ENCODE results near the gene C1RL.
"Not testable (repeated sequence)": the region's sequence is repeated elsewhere in the genome, so short reads cannot be mapped to it uniquely, and the experiment has no call there.

The C1RL gene

GRCh38 chr12:7114851-7115250 lies 5.8 kb upstream of the C1RL start:
- no peak for DNase-seq (ENCODE audit: low read depth)

GRCh38 chr12:7114008-7114407 lies 5.0 kb upstream of the C1RL start:
- no peak for DNase-seq (ENCODE audit: low read depth)

- DNase-seq (ENCODE audit: low read depth), result no peak
These were observed 4.4 kb upstream of the C1RL start for GRCh38 chr12:7113389-7113871.

GRCh38 chr12:7112041-7112440 lies 3.0 kb upstream of the C1RL start:
- DNase-seq (ENCODE audit: low read depth), result no peak

- no peak for DNase-seq (ENCODE audit: low read depth)
These were observed 1.6 kb upstream of the C1RL start for GRCh38 chr12:7110661-7111060.

- DNase-seq (ENCODE audit: low read depth), result no peak
These were observed 532 bp upstream of the C1RL start for GRCh38 chr12:7109572-7109920.

GRCh38 chr12:7108003-7108795 lies 815 bp downstream of the C1RL start:
- no peak for DNase-seq (ENCODE audit: low read depth)

- no peak for DNase-seq (ENCODE audit: low read depth)
These were observed 1.4 kb downstream of the C1RL start for GRCh38 chr12:7107636-7108002.

- DNase-seq (ENCODE audit: low read depth), result not testable (repeated sequence)
These were observed 1.8 kb downstream of the C1RL start for GRCh38 chr12:7107181-7107580.

- DNase-seq (ENCODE audit: low read depth), result no peak
These were observed 2.9 kb downstream of the C1RL start for GRCh38 chr12:7106082-7106481.

- no peak for DNase-seq (ENCODE audit: low read depth)
These were observed 5.0 kb downstream of the C1RL start for GRCh38 chr12:7103837-7104584.

GRCh38 chr12:7102582-7102981 lies 6.4 kb downstream of the C1RL start:
- DNase-seq (ENCODE audit: low read depth), result no peak

GRCh38 chr12:7101694-7102131 lies 7.3 kb downstream of the C1RL start:
- DNase-seq (ENCODE audit: low read depth), result no peak

- no peak for DNase-seq (ENCODE audit: low read depth)
These were observed 7.8 kb downstream of the C1RL start for GRCh38 chr12:7101047-7101693.

- no peak for DNase-seq (ENCODE audit: low read depth)
These were observed 8.8 kb downstream of the C1RL start for GRCh38 chr12:7100239-7100638.

GRCh38 chr12:7099290-7099996 lies 9.6 kb downstream of the C1RL start:
- DNase-seq (ENCODE audit: low read depth), result no peak

- no peak for DNase-seq (ENCODE audit: low read depth)
These were observed 12.0 kb downstream of the C1RL start for GRCh38 chr12:7096979-7097378.

- no peak for DNase-seq (ENCODE audit: low read depth)
These were observed 12.7 kb downstream of the C1RL start for GRCh38 chr12:7096006-7096932.

- DNase-seq (ENCODE audit: low read depth), result peak; percentile 38
These were observed 15.1 kb downstream of the C1RL start for GRCh38 chr12:7093892-7094291.

- DNase-seq (ENCODE audit: low read depth), result no peak
These were observed 15.5 kb downstream of the C1RL start for GRCh38 chr12:7093486-7093885.

GRCh38 chr12:7092986-7093460 lies 16.0 kb downstream of the C1RL start:
- DNase-seq (ENCODE audit: low read depth), result no peak

All from GM04503 (cell line).